ELF-1 (cell line): Measurements from ENCODE around the gene ASXL2.
"Not testable (repeated sequence)": the region's sequence is repeated elsewhere in the genome, so short reads cannot be mapped to it uniquely, and the experiment has no call there.

ENCODE experiments used
- DNase-seq: peaks from one replicate; pipeline ENCODE4 v3.0.0-alpha.2; 2016; ENCODE audit warnings: low read depth, low spot score

Gene ASXL2

DNA sequence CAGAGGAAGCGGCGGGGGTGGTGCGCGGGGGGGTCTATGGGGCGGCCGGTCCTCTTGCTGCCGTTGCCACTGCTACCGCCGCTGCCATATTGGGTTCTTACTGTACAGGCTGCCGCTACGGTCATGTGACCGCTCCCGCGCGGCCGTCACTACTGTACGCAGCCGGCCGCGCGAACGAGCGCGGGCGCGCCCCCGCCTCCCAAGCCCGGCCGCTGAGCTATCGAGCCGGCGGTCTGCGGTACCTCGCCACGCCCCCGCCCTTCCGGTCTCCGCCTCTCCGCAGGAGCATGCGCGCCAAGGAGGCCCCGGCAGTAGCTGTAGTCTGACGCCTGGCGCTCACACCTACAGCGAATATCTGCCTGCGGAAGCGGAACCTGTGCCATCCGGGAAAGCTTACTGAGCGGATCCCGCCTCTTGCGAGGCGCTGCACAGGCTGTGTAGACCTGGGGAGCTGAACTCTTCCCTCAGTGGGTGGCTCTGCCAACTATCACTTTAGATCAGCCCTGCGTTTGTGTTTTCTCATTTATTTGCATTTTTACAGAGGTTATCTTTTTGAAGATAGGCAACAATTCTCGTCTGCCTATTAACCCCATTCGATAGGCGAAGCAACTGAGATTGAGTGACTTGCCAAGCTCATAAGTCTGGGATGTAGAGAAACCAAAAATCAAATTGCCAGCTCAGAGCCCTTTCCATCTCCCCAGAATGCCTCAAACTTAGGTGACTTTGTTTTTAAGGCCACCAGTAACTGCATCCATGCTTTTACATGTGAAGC, at the start of gene ASXL2:
Gene ASXL2, minus strand, starts transcription at position 127 of the 772 bp plus-strand sequence. CDS start 265 bp downstream, outside the sequence.
- DNase-seq = peak; percentile 99

DNA sequence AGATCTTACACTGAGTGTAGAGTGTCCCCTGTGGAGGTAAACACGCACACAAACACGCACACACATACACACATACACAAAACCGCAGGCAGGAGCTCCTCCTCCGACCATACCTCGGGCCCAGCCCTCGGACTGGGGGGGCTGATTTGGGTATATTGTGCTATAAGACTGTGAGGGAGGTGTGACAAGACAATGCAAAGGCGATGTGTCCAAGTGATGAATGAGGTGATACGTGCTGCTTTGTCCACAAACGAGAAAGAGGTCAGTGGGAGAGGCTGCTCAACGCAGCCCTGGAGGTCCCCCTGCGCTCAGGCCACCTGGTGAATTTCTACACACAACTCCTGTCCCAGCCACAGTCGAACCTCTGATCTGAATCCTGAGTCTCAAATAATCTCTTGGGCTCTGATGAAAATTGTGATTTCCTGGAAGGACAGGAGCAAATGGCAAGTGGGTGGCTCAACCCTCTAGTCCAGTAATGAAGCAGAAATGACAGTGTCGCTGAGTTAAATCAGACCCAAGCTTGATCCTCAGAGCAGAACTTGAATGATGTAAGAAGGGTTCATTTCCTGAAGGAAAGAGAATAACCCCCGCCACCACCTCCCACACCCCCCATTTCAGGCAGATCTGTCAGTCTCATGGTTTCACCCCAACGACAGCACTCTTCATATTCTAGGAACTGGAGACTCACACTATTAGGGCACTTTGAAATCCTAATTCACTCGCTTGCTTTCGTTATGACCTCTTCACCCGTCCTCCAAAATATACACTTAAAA, 48.9 kb upstream of the ASXL2 start:
- no peak for DNase-seq

DNA sequence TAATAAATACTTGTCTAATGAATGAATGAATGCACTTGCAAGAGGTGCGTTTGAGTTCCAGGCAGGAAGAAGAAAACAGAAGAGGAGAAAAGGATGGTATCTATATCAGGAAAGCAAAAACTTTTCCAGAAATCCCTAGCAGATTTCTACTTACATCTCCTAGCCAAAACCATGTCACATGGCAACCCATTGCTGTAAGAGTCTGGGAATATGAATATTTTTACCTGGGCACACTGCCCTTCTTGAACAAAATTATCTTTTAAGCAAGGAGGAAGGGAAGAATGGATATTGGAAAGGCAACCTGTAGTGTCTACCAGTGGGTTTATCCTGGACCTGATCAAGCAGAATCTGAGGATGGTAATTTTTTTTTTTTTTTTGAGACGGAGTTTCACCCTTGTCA, 44.2 kb upstream of the ASXL2 start:
- DNase-seq = no peak

- DNase-seq = peak; percentile 75
These were observed 42.6 kb upstream of the ASXL2 start for GRCh38 chr2:25920786-25921415.

- no peak for DNase-seq
These were observed 42.0 kb upstream of the ASXL2 start for GRCh38 chr2:25920336-25920735.

- DNase-seq = no peak
These were observed 39.5 kb upstream of the ASXL2 start for GRCh38 chr2:25917832-25918231.

DNA sequence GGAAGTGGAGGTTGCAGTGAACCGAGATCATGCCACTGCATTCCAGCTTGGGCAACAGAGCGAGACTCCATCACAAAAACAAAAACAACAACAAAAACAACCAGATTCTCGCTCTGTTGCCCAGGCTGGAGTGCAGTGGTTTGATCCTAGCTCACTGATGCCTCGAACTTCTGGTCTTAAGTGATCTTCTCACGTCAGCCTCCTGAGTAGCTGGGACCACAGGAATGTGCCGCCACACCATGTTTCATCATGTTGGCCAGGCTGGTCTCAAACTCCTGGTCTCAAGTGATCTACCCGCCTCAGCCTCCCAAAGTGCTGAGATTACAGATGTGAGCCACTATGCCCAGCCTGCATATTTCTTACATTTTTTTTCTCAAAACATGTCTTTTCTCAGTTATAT, 39.1 kb upstream of the ASXL2 start:
- not testable (repeated sequence) for DNase-seq

- DNase-seq = not testable (repeated sequence)
These were observed 37.9 kb upstream of the ASXL2 start for GRCh38 chr2:25915944-25916772.

GRCh38 chr2:25915411-25915810, 37.1 kb upstream of the ASXL2 start:
- DNase-seq = peak; percentile 53

DNA sequence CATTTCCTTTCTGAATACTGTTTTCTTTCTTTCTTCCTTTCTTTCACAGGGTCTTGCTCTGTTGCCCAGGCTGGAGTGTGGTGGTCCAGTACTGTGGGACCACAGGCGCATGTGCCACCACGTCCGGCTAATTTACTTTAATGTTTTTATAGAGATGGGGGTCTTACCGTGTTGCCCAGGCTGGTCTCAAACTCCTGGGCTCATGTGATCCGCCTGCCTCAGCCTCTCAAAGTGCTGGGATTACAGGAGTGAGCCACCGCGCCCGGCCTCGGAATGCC, 35.3 kb upstream of the ASXL2 start:
- DNase-seq = not testable (repeated sequence)

GRCh38 chr2:25912851-25913695, 34.8 kb upstream of the ASXL2 start:
- DNase-seq = peak; percentile 86

GRCh38 chr2:25909574-25909973, 31.3 kb upstream of the ASXL2 start:
- DNase-seq = not testable (repeated sequence)

- no peak for DNase-seq
These were observed 26.8 kb upstream of the ASXL2 start for GRCh38 chr2:25905126-25905525.

- no peak for DNase-seq
These were observed 25.0 kb upstream of the ASXL2 start for GRCh38 chr2:25903216-25903776.

DNA sequence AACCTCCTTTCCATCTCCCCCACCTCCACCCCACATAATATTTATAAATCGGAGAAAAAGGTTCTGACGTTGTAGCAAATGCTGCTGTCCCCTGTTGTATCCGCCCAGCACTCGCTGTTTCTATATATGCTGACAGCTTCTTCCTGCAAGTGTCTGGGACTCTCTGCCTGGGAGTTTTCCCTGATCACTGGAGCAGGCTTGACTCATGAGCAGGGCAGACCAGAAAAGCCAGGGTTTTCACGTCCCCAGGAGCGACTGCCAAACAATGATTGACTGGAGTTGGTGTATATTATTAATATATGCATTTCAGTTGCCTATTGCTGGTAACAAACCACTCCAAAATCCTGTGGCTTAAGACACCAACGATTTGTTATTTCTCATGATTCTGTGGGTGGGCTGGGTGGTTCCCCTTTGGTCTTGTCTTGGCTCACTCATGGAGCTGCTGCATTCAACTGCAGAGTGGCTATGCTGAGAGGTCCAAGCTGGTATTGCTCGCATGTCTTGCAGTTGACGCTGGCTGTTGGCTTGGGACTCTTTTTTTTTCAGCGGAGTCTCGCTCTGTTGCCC, 21.2 kb upstream of the ASXL2 start:
- DNase-seq = no peak

DNA sequence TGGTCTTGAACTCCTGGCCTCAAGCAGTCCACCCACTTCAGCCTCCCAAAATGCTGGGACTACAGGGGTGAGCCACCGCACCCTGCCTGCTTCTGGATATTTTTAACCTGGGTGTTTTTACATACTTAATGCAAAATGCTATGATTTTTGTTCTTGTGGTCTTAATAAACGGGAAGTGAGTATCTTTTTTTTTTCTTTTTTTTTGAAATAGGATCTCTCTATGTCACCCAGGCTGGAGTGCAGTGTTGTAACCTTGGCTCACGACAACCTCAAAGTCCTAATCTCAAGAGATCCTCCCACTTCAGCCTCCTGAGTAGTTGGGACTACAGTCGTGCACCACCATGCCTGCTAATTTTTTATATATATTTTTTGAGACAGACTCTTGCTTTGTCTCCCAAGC, 19.2 kb upstream of the ASXL2 start:
- DNase-seq = no peak

DNA sequence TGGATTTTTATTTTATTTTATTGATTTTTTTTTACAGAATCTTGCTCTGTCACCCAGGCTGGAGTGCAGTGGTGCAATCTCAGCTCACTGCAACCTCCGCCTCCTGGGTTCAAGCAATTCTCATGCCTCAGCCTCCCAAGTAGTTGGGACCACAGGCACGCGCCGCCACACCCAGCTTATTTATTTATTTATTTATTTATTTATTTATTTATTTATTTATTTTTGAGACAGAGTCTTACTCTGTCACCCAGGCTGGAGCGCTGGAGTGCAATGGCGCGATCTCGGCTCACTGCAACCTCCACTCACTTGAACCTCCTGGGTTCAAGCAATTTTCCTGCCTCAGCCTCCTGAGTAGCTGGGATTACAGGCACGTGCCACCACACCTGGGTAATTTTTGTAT, 18.0 kb upstream of the ASXL2 start:
- not testable (repeated sequence) for DNase-seq

- DNase-seq = no peak
These were observed 17.3 kb upstream of the ASXL2 start for GRCh38 chr2:25895610-25896009.

- DNase-seq = no peak
These were observed 16.7 kb upstream of the ASXL2 start for GRCh38 chr2:25895018-25895417.

GRCh38 chr2:25894135-25894830, 16.0 kb upstream of the ASXL2 start:
- no peak for DNase-seq
